ES-I3 (cell line): ENCODE results near the gene SMARCD1.
A peak's percentile ranks its signal among the peaks of the same experiment; 100 is the strongest.

Source experiments
- H3K36me3 ChIP-seq: 2 replicates; pipeline ENCODE4 v1.6.1; 2013; ENCODE audit warnings: mild to moderate bottlenecking, low read length, control low read depth, moderate library complexity; ENCODE audit not compliant: insufficient read depth
- H3K4me1 ChIP-seq: 2 replicates; pipeline ENCODE4 v1.6.1; 2013; ENCODE audit warnings: mild to moderate bottlenecking, control low read depth, low read length; ENCODE audit not compliant: insufficient read depth
- H3K9ac ChIP-seq: 2 replicates; pipeline ENCODE4 v1.6.1; 2013; ENCODE audit warnings: low read depth, mild to moderate bottlenecking, low read length, moderate library complexity
- H3K9me3 ChIP-seq: 2 replicates; pipeline ENCODE4 v1.6.1; 2013; ENCODE audit warnings: mild to moderate bottlenecking, low read length, moderate library complexity; ENCODE audit not compliant: control insufficient read depth, insufficient read depth

SMARCD1 gene

DNA sequence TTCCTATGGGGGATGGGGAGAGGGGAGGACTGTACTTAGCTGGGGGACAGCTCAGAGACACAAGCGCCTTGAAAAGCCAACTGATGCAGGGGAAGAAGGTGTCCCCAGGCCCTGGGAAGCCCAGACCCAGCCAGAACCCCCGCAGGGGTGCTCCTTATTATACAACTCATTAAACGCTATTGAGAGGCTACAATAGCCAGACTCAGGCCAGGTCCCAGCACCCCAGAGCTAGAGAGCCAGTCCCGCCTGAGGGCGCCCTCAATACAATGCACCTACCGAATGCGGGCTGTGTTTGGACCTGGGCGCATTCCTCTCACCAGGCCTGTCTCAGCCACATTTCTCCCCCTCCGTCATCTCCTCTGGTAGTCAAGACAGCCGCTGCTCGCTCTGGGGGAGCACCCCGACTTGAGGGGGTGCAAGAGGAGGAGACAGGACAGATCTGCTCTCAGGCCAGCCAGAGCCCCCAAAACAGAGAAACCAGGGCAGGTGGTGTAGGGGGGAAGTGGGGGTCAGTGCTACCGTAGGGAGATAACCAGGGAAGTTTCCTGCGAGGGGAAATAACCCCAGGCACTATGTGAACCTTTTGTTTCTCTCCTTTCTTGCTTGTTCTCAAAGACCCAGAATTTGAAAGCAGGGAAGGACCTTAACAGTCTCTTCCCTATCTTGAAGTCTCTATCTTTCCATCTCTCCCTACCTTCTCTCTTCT, 33.9 kb upstream of the SMARCD1 start:
- Histone ChIP-seq H3K4me1 (no peaks in the 10 kb centered on the region), H3K9ac (no peak overlapping the region; the same call in 1 of the 2 replicates), H3K9me3 (no peaks in the 10 kb centered on the region), H3K36me3 (no peaks in the 10 kb centered on the region)

- H3K9ac ChIP-seq: no peak overlapping the region
- no peaks in the 10 kb centered on the region for H3K36me3 ChIP-seq
- no peaks in the 10 kb centered on the region for H3K4me1 ChIP-seq
- no peaks in the 10 kb centered on the region for H3K9me3 ChIP-seq
Measured at GRCh38 chr12:50052544-50052943, 32.6 kb upstream of the SMARCD1 start.

DNA sequence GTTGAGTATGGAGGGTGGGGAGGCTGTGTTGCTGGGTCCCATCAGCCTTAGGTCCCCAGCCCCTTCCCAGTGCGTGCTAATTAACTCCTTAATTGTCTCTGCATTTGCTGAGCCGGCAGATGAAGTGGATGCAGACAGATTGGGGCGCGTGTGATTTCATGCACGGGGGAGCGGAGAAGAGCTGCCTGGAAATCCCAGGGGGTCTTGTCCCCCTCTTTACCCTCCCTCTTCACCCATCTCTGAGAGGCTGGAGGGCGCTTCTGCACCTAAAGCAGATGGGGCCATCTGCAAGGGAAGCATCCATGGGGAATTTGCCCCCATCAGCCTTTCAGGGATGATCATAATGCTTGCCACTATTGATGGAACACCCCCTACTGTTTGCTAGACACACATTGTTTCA, 32.2 kb upstream of the SMARCD1 start:
- Histone ChIP-seq H3K9ac (no peak overlapping the region), H3K4me1 (no peaks in the 10 kb centered on the region), H3K36me3 (no peaks in the 10 kb centered on the region), H3K9me3 (no peaks in the 10 kb centered on the region)

DNA sequence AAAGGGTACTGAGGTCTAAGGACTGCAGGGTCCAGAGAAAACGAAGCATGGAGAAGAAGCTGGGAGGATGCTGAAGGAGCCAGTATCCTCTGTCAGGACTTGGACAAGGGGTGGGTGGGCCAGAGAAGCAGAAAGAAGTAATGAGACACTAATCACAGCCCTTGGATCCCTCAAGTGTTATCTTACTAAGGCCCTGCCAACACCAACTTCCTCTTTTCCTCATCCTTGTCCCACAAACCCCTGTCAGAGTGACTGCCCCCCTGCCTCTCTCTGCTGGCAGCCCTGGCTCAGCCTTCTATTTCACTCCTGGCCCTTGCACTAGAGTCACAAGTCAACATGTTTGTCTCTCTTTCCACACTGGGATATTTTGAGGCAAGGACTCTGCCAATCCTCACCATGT, 31.6 kb upstream of the SMARCD1 start:
- Histone ChIP-seq H3K9ac (no peak overlapping the region), H3K4me1 (no peaks in the 10 kb centered on the region), H3K36me3 (no peaks in the 10 kb centered on the region), H3K9me3 (no peaks in the 10 kb centered on the region)

DNA sequence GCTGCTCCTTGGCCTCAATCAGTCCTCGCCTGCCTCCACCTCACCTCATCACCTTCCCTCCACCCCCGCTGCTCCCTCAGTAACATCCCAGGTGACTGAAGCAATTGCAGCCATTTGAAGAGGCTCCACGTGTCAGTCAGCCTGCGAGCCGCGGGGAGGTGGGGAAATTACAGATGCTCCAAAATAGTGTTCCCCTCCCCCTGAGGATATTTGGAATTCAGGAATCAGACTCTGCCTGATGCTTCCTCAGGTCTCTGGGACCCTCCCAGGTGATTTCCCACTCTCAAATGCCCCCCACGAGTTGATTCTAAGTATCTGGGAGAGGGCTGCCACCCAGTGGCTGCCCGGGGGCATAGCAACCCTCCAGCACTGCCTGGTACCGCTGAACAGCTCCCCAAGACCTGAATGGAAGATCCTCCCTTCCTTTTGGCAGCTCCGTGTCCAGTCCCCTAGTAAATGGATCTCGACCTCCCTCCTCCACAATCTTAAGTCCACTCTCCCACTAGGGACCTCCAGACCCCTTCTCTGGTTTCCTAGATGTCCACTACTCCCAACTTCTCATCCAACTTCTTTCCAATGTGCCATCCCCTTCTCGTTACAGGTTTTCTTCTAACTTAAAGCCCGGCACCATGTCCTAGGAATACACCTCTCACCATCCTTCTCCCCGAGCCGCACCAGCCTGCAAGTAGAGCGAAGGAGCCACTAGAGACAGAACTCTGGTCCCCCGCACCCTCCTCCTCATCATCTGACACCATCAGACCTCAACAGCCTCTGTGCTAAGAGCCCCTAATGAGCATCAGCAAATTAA, 29.1 kb upstream of the SMARCD1 start:
- Histone ChIP-seq H3K36me3 (no peaks in the 10 kb centered on the region), H3K4me1 (no peaks in the 10 kb centered on the region), H3K9ac (peak overlapping the region; percentile 63; the same call in 1 of the 2 replicates), H3K9me3 (no peaks in the 10 kb centered on the region)

DNA sequence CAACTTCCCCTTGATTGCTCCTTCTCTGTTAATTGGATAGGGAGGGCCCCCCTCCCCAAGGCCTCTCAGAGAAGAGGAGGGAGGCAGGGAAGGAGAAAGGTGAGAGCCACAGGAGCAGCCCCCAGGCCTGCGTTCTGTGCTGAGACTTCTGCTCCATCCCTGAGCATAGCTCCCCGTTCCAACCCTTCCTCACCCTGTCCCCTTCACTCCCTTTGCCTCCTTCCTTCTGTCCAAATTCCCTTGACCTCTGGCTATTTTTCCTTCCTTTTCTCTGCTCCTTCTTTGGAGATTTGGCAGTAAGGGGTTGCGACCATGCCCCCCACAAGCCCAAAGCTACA, 28.5 kb upstream of the SMARCD1 start:
- H3K36me3 ChIP-seq: no peaks in the 10 kb centered on the region
- H3K9me3 ChIP-seq: no peaks in the 10 kb centered on the region; the same call in 1 of the 2 replicates
- peak overlapping the region; percentile 63; the same call in 1 of the 2 replicates for H3K9ac ChIP-seq
- H3K4me1 ChIP-seq: no peaks in the 10 kb centered on the region

DNA sequence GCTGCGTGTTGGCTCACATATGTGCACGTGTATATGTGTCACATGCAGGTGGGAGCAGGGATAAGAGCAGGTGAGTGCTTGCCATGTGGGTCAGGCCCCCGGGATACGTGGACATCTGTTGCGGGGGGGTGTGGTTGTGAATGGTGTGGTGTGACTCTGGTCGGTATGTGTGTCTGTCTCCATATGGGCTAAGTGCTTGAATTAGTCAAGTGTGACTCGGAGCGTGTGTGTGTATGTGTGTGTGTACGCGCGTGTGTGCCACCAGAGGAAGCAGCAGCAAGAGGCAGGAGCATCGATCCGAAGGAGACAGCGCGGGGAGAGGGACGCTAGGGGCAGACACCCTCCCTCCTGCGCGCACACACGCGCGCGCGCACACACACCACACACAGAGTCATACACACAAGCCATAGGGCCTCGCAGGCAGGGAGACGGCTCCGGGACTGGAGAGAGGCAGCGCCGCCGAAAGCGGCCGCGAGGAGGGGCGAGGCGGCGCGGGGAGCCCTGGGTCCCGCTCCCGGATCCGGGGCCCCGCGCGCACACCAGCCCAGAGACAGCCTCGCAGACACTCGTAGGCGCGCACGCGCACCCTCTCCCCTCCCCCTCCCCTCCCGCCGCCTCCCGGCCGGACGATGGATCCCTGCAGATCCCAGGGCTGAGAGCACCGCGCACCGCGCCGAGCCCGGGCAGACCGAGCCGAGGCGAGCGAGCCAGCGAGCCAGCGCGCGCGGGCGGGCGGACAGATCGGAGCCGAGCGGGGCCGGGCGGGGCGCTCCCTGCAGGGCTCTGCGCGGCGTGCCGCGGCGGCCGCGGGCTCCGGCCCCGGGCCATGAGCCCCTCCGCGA, 27.9 kb upstream of the SMARCD1 start, which contains the start of gene ASIC1:
ASIC1 (plus strand) TSS at position 597 of the 842 bp plus-strand sequence. CDS start 1,171 bp downstream, outside the sequence.
- peak within 1 kb of the TSS; percentile 63; the same call in 1 of the 2 replicates for H3K9ac ChIP-seq
- no peaks in the 10 kb centered on the region for H3K4me1 ChIP-seq
- no peaks in the 10 kb centered on the region for H3K36me3 ChIP-seq
- H3K9me3 ChIP-seq: no peaks in the 10 kb centered on the region; the same call in 1 of the 2 replicates

- Histone ChIP-seq H3K9me3 (no peaks in the 10 kb centered on the region; the same call in 1 of the 2 replicates), H3K36me3 (no peaks in the 10 kb centered on the region), H3K4me1 (no peaks in the 10 kb centered on the region), H3K9ac (peak overlapping the region; percentile 63; the same call in 1 of the 2 replicates)
Measured at GRCh38 chr12:50057896-50058670, 27.1 kb upstream of the SMARCD1 start.

DNA sequence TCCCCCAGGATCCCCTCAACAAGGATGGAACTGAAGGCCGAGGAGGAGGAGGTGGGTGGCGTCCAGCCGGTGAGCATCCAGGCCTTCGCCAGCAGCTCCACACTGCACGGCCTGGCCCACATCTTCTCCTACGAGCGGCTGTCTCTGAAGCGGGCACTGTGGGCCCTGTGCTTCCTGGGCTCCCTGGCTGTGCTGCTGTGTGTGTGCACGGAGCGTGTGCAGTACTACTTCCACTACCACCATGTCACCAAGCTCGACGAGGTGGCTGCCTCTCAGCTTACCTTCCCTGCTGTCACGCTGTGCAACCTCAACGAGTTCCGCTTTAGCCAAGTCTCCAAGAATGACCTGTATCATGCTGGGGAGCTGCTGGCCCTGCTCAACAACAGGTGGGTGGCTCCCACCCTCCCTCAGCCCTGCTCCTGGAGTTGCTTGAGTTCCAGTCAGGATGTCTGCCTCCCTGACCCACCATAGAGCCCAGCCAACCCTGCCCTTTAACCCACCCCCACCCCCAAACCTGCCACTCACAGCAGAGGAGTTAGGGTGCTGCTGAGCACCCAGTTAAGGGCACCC, 26.3 kb upstream of the SMARCD1 start:
- Histone ChIP-seq H3K9ac (no peak overlapping the region), H3K4me1 (no peaks in the 10 kb centered on the region), H3K36me3 (no peaks in the 10 kb centered on the region), H3K9me3 (no peaks in the 10 kb centered on the region; the same call in 1 of the 2 replicates)

- H3K9me3 ChIP-seq: no peaks in the 10 kb centered on the region; the same call in 1 of the 2 replicates
- no peak overlapping the region for H3K9ac ChIP-seq
- H3K4me1 ChIP-seq: no peaks in the 10 kb centered on the region
- H3K36me3 ChIP-seq: no peaks in the 10 kb centered on the region
Measured at GRCh38 chr12:50059440-50060119, 25.6 kb upstream of the SMARCD1 start.

DNA sequence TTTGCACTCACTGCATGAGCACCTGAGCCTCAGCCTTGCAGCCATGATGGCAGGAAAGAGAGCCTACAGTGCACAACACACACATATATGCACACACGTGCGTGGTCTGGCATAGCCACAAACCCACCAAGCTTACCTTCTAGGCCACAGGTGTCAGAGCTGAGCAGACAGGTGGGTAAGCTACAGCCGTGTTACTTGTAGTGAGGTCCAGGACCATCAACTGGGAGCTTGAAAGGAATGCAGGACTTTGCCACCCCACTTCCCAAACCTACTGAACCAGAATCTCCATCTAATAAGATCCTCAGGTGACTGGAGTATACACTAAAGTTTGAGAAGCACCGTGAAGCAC, 25.0 kb upstream of the SMARCD1 start:
- H3K9ac ChIP-seq: no peak overlapping the region

GRCh38 chr12:50061171-50061570, 24.0 kb upstream of the SMARCD1 start:
- H3K9me3 ChIP-seq: no peaks in the 10 kb centered on the region; the same call in 1 of the 2 replicates
- no peaks in the 10 kb centered on the region for H3K36me3 ChIP-seq
- 0 out of 2 replicates have a peak, but pooled peaks cover 2% of the 10 kb centered on the region for H3K4me1 ChIP-seq
- H3K9ac ChIP-seq: no peak overlapping the region

More for the DNA sequence above, 25.0 kb upstream of the SMARCD1 start:
- Histone ChIP-seq H3K9me3 (no peaks in the 10 kb centered on the region; the same call in 1 of the 2 replicates), H3K4me1 (no peaks in the 10 kb centered on the region), H3K36me3 (no peaks in the 10 kb centered on the region)
